ENCODE data around the gene RHO.
"Not testable (repeated sequence)": the region's sequence is repeated elsewhere in the genome, so short reads cannot be mapped to it uniquely, and the experiment has no call there.

RHO gene

GRCh38 chr3:129491794-129492193, 36.6 kb upstream of the RHO start:
- H3K27me3 ChIP-seq = no peaks in the 10 kb centered on the region
- DNase-seq = no peak
- intact Hi-C loops (cut with DNase I; ENCODE audit: low total_unique reads) = loop anchor here (5.0 kb wide), 4 partner anchors 66 to 446 kb away; no protein-coding TSS in a partner anchor
- TF ChIP-seq, protein P1, sequence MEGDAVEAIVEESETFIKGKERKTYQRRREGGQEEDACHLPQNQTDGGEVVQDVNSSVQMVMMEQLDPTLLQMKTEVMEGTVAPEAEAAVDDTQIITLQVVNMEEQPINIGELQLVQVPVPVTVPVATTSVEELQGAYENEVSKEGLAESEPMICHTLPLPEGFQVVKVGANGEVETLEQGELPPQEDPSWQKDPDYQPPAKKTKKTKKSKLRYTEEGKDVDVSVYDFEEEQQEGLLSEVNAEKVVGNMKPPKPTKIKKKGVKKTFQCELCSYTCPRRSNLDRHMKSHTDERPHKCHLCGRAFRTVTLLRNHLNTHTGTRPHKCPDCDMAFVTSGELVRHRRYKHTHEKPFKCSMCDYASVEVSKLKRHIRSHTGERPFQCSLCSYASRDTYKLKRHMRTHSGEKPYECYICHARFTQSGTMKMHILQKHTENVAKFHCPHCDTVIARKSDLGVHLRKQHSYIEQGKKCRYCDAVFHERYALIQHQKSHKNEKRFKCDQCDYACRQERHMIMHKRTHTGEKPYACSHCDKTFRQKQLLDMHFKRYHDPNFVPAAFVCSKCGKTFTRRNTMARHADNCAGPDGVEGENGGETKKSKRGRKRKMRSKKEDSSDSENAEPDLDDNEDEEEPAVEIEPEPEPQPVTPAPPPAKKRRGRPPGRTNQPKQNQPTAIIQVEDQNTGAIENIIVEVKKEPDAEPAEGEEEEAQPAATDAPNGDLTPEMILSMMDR (IDR thresholded peaks at IDR 0.05) = no peak
- peak overlapping the region in 1 of 2 donors; percentile 79 for H3K27ac ChIP-seq
- H3K9me3 ChIP-seq = no peaks in the 10 kb centered on the region
- peaks cover 0 to 28% (median 12%) of the 10 kb centered on the region in 4 donors for H3K4me1 ChIP-seq
- peaks cover 5 to 56% (median 5%) of the 10 kb centered on the region in 3 donors for H3K36me3 ChIP-seq
- H3K4me3 ChIP-seq = no peak overlapping the region

DNA sequence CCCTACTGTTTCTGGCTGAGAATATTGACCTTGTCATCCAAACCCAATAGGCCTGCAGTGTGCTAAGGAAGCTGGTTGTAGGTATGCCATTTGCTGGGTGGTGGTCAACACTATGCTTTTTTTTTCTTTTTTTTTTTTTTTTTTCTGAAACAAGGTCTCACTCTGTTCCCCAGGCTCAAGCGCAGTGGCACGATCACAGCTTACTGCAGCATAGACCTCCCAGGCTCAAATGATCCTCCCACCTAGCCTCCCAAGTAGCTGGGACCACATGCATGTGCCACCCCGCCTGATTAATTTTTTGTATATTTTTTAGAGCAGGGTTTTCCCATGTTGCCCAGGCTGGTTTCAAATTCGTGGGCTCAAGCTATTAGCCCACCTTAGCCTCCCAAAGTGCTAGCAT, 35.7 kb upstream of the RHO start:
- Histone ChIP-seq H3K9me3 (no peaks in the 10 kb centered on the region), H3K27ac (no peak overlapping the region), H3K4me1 (peaks cover 0 to 24% (median 10%) of the 10 kb centered on the region in 4 donors), H3K4me3 (no peak overlapping the region), H3K27me3 (no peaks in the 10 kb centered on the region), H3K36me3 (peaks cover 5 to 56% (median 5%) of the 10 kb centered on the region in 3 donors)
- intact Hi-C loops (cut with DNase I; ENCODE audit: low total_unique reads) = loop anchor here (5.0 kb wide), 4 partner anchors 65 to 445 kb away; no protein-coding TSS in a partner anchor
- no peak for DNase-seq
- TF ChIP-seq, protein P1 (IDR thresholded peaks at IDR 0.05) = no peak

DNA sequence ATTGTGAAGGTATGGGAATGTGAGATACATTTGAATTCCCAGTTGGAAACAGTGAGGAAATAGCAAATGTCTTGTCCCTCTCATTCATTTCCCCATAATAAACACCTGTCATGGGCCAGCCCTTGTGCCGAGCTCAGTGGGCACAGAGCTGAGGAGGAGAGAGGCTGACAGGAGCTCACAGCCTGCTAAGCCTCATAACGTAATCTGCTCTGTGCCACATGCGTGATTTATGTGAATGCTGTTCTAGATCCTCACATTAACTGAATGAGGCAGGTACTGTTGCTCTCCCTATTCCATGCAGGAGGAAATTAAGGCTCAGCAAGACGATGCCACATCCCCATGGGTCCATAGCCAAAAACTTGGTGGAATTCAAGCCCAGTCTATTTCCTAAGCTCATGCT, 35.2 kb upstream of the RHO start:
- Histone ChIP-seq H3K27ac (no peak overlapping the region), H3K27me3 (no peaks in the 10 kb centered on the region), H3K36me3 (peaks cover 5 to 55% (median 5%) of the 10 kb centered on the region in 3 donors), H3K4me1 (peaks cover 0 to 24% (median 10%) of the 10 kb centered on the region in 4 donors), H3K9me3 (no peaks in the 10 kb centered on the region), H3K4me3 (no peak overlapping the region)
- intact Hi-C loops (cut with DNase I; ENCODE audit: low total_unique reads) = loop anchor here (5.0 kb wide), 4 partner anchors 64 to 444 kb away; no protein-coding TSS in a partner anchor
- TF ChIP-seq, protein P1 (IDR thresholded peaks at IDR 0.05) = no peak
- no peak for DNase-seq

DNA sequence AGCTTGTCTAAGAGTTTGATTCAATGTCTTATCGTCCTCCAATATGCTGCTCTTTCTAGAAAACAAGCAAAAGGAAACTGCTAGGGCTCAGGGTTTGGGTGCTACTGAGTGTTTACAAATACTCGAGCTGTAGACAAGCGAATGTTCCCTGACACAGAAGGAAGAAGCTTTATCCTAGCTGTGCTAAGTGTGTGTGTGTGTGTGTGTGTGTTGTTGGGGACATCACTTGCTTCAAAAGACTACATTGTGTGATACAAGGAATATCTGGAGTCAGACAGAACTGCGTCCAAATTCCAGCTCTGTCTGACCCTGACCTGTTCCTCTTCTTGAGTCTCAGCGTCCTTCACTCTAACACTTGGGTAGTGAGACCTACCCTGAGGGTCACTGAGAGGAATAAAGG, 33.9 kb upstream of the RHO start:
- H3K4me3 ChIP-seq, H3K9me3 ChIP-seq, DNase-seq, H3K27me3 ChIP-seq: not testable (repeated sequence)
- Histone ChIP-seq H3K4me1 (peaks cover 0 to 24% (median 10%) of the 10 kb centered on the region in 4 donors), H3K27ac (peak overlapping the region in 1 of 2 donors; percentile 44), H3K36me3 (peaks cover 5 to 47% (median 5%) of the 10 kb centered on the region in 3 donors)
- intact Hi-C loops (cut with DNase I; ENCODE audit: low total_unique reads) = loop anchor here (5.0 kb wide), 4 partner anchors 63 to 443 kb away; no protein-coding TSS in a partner anchor

DNA sequence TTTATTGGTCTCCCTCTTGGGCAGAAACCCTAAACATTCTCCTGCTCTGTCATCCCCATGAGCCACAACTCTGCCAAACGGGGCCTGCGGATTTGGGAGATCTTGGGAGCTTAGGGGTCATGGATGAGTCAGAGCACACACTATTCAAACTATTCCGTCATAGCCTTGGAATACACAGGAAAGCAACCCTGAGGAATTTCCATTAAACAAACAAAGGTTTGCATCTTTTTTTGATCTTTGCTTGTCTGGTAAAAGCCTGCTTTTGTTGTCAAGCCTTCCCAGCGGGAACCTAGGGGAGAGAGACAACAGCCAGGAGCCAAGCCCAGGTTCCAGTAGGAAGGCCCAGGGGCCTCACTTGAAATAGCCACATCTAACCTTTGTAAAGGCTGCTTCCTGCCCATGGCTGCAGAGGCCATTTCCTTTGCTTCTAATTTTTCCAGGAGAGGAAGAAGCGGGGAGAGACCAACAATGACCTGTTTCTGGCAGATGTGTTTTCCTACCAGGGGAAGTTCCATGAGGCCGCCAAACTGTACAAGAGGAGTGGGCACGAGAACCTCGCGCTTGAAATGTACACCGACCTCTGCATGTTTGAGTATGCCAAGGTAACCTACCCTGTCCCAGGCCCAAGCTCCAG, 33.3 kb upstream of the RHO start:
- H3K27me3 ChIP-seq; intact Hi-C loops (cut with DNase I; ENCODE audit: low total_unique reads); H3K4me3 ChIP-seq; H3K9me3 ChIP-seq; DNase-seq: not testable (repeated sequence)
- H3K4me1 ChIP-seq = peaks cover 0 to 24% (median 10%) of the 10 kb centered on the region in 4 donors
- H3K27ac ChIP-seq = peak overlapping the region in 1 of 2 donors; percentile 44
- H3K36me3 ChIP-seq = peaks cover 9 to 54% (median 9%) of the 10 kb centered on the region in 3 donors

GRCh38 chr3:129497876-129498275, 30.6 kb upstream of the RHO start:
- H3K27me3 ChIP-seq; H3K4me3 ChIP-seq; H3K9me3 ChIP-seq; DNase-seq; H3K27ac ChIP-seq; intact Hi-C loops (cut with DNase I; ENCODE audit: low total_unique reads): not testable (repeated sequence)
- H3K4me1 ChIP-seq = peaks cover 0 to 16% (median 5%) of the 10 kb centered on the region in 4 donors
- peaks cover 7 to 64% (median 24%) of the 10 kb centered on the region in 3 donors for H3K36me3 ChIP-seq

DNA sequence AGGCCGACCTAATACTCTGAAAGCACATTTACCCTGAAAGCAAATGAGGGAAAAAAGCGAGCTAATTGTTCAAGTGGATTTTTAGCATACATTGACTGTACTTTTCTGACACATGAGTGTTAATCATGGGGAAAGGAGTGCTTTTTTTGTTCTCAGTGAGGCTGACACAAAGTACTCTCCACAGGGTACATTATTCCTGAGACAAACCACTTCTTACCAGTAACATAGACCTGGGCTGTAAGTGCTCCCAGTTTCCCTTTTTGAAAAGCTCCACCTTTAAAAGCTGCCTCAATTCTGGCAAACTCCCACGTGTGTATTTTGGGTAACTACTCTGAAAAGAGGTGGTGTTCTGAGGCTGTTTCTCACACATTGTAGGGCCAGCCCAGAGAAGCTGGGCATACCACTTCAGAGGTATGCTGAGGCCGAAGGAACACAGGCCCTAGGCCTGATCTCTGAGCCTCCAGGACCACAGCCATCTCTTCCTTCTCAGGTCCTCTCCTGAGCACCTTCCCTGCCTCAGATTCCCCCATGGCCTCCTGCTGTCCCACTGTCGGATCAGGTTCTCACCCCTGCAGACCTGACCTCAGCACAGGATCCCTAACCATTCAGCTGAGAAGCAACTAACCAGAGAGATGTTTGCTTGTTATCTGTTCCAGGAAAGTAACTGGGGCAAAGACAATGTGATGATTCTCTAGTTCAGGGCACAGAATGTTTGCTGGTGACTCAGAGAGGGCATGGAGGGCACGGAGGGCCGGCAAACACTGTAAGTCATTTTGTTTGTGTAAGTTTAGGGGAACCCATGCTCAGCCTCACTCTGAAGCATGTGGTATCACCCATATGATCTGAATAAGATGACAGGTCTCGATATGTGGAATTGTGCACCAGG, 29.6 kb upstream of the RHO start:
- H3K27me3 ChIP-seq; H3K4me3 ChIP-seq; H3K27ac ChIP-seq; H3K9me3 ChIP-seq; DNase-seq; intact Hi-C loops (cut with DNase I; ENCODE audit: low total_unique reads): not testable (repeated sequence)
- Histone ChIP-seq H3K36me3 (peaks cover 7 to 66% (median 33%) of the 10 kb centered on the region in 3 donors), H3K4me1 (peaks cover 0 to 16% (median 5%) of the 10 kb centered on the region in 4 donors)

DNA sequence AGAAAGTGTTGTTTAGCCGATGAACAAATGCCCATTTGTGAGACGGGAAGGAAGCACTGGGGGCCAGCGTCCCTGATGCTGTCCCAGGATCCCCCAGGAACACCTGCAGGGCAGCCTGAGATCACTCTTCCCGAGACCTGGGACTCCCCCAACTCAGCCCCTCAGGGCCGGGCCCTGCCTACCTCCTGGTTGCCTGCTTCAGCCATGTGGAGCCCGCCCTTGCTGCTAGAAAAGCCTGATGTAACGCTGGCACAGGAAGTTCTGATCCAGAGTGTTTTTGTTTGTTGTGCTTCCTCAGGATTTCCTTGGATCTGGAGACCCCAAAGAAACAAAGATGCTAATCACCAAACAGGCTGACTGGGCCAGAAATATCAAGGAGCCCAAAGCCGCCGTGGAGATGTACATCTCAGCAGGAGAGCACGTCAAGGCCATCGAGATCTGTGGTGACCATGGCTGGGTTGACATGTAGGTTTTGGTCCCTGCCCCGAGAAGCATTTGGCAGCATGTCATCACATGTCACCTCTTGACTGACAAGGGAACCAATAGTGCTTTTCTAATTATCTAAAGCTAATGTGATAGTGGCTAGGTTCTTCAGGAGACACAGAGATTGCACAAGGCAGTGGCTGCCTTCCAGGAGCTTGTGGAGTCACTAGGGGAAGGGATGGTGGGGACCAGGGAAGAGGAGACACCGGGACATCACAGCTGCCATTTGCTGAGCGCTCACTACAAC, 28.7 kb upstream of the RHO start:
- H3K27me3 ChIP-seq; intact Hi-C loops (cut with DNase I; ENCODE audit: low total_unique reads); H3K4me3 ChIP-seq; H3K27ac ChIP-seq; H3K9me3 ChIP-seq; DNase-seq: not testable (repeated sequence)
- peaks cover 0 to 15% (median 5%) of the 10 kb centered on the region in 4 donors for H3K4me1 ChIP-seq
- H3K36me3 ChIP-seq = peaks cover 7 to 71% (median 33%) of the 10 kb centered on the region in 3 donors

All from tibial artery (tissue), 4 donors.